ENCODE measurements around the gene C2CD2.

The C2CD2 gene

DNA sequence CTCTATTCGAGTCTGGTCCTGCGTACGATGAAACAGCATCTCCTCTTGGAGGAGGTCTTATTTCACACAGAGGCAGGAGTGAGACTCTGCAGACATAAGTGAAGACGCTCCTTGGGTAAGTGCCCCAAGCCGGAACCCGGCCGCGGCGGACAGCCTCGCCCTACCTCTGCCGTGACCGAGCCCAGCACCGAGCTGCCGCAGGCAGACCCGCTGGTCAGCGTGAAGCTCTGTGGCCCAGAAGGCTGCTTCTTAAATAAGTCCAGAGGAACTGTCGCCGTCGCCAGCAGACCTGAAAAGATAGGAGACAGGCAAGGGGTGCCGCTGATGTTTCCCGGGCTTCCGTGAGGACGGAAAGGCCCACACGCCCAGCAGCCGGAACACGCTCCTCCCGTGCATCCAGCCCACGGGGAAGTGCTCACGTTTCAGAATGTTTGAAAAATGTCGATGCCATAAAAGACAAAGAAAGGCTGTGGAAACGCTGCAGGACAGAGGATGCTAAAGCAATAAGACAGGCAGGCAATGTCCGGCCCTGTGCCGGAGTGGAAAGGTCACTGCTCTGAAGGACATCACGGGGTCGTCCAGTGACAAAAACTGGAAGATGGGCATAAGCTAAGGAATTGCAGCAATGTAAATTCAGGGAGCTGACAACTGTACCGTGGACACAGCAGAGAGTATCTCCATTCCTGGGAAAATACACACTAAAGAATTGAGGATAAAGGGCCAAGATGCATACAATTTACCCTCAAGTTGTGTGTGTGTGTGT, 46.1 kb downstream of the C2CD2 start:
- DNase-seq (ENCODE audit: low spot score) = no peak

DNA sequence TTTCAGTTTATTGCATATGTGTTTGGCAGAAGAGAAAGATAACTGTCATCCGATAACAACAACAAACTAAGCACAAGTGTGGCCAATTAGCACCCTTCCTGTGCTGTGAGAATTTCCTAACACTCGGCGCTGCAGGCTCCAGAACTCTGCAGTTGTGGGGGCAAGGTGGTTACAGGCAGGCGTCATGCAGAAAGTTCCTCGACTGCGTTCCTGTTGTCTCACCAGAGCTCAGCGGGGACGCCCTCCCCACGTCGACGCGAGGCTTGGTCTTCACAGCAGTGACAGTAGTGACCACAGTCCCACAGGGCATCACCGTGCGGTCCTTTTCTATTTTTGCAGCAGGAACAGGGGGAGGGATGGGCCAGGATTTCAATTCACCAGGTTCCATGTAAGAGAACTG, 47.0 kb downstream of the C2CD2 start:
- no peak for DNase-seq (ENCODE audit: low spot score)

DNA sequence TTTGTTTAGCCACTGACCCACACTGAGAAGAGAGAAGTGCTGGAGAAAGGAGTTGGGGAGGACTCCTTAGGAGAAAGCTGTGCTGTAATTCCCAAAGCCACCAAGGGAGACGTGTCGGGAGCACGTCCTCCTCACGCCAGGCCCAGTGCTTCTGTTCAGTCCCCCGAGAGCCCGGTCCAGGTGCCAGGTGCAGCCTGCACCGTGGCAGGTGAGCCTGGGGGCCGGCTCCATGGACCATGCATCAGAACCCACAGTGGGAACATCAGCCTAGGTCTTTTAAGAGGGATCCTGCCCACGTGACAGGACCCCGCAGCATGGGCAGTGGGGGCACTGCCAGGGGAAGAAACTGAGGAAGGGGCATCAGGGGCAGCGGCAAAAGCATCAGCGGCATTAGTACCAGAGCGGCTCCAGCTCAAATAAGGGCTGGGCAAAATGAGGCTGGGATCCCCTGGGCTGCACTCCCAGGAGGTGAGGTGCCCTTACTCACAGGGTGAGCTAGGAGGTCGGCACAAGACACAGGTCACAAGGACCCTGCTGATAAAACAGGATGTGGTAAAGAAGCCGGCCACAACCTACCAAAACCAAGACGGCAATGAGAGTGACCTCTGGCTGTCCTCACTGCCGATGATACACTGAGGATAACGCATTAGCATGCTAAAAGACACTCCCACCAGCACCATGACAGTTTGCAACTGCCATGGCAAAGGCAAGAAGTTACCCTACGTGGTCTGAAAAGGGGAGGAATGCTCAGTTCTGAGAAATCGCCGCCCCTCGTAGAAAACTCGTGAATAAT, 50.1 kb downstream of the C2CD2 start:
- DNase-seq (ENCODE audit: low spot score) = no peak

DNA sequence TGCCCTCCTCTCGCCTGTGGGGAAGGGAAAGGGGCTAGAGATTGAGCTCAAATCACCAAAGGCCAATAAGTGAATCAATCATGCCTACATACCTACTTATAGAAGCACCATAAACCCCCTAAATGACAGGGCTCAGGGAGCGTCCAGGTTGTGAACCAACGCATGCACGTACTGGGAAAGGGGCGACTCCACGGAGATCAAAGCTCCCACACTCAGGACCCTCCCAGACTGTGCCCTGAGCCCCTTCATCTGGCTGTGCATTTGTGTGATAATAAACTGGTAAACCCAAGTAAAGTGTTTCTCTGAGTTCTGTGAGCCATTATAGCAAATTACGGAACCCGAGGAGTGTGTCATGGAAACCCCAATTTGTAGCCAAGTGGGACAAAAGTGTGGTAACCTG, 50.9 kb downstream of the C2CD2 start:
- no peak for DNase-seq (ENCODE audit: low spot score)

DNA sequence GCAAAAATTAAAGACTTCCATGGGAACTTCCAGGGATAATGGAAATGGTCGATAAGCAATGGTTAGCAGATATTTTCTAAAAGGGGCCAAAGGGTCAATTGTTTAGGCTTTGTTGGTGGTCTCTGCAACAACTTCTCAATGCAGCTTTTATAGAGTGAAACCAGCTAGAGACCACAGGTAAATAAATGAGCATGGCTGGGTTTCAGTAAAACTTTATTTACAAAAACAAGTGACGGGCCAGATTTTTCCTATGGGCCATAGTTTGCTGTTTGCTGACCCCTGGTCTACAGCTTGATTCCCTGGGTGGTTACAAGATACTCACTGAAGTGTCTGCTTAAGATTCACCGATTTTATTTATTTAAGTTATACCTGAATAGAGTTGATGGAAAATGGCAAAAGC, 52.0 kb downstream of the C2CD2 start:
- DNase-seq (ENCODE audit: low spot score) = no peak

DNA sequence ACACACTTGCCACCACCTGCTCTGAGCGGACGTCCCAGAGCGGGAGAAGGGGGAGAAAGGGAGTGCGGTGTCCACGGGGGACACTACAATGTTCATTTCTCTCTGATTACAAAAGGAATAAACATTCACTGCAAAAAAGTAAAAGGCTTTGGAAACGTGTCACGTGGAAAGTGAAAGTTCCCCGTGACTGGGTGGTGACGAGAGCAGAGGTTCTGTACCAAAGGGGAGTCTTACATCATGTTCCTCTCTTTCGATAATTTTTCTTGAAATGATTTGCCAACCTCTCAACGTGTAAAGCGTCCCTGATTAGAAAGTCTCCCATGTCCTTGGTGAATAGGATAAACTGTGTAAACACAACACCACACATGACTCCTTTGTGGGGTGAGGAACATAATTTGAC, 52.7 kb downstream of the C2CD2 start:
- no peak for DNase-seq (ENCODE audit: low spot score)

DNA sequence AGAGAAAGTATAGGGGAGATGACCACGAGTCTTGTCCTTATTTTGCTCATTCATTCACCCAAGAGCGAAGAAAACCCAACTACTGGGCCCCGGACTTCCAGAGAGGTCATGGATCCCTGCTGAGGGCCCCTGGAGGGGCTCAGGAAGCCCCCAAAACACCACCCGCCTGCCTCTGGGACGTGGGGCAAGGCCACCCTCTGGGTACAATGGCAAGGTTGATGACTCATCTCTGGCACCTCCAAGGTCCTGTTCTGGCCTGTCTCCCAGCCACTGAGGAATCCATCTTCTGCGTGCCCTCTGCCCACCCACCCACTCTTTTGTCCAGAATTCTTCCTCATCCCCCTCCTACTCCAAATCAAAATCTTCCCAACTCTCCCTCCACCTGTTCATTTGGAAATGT, 53.4 kb downstream of the C2CD2 start:
- DNase-seq (ENCODE audit: low spot score) = no peak

DNA sequence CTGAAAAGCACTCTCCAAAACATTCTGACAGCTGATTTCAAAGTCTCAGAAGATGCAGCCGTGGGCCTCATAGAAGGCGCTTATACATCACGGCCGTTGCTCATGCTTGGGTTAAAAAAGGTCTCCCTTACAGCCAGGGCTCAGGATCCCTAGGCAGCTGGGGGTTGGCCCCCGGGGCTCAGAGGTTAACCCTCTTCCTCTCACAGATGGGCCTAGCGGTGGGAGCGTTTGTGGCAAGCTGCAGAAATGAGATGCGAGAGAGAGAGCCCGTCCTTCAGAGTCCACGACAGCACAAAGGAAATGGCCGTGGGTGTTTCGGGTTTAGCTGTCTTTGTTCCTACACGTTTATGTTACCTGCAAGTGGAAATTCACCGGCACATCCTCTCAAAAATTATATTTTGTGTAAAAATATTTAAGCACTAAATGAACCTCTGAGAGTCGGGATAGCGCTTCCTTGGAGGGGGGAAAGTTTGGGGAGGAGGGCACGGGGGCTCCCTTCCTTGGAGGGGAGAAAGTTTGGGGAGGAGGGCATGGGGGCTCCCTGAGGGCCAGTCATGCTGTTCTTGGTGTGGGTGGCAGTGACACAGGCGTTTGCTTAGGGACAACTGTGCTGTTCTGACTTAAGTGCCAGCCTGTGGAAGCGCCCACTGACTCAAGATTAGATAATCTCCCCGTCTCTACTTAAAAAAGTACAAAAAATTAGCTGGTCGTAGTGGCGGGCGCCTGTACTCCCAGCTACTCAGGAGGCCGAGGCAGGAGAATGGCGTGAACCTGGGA, 54.2 kb downstream of the C2CD2 start:
- no peak for DNase-seq (ENCODE audit: low spot score)

DNA sequence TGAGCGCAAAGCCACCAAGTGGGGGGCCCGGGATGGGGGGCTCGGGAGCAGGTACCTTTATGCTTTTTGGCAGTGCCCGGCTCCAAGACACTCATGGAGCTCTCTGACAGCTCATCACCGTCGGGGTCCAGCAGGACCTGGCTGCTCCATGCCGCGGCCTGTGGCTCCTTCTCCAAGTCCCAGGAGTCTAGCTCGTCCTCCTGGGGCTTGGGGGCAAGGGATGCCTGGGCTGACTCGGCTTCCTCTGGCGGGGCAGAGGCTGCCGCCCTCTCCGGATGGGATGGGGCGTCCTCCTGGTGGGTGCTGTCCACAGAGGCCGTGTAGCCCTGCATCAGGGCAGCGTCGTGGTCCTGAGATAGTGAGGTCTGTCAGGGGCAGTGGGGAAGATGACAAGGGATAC, 54.8 kb downstream of the C2CD2 start:
- DNase-seq (ENCODE audit: low spot score) = no peak

DNA sequence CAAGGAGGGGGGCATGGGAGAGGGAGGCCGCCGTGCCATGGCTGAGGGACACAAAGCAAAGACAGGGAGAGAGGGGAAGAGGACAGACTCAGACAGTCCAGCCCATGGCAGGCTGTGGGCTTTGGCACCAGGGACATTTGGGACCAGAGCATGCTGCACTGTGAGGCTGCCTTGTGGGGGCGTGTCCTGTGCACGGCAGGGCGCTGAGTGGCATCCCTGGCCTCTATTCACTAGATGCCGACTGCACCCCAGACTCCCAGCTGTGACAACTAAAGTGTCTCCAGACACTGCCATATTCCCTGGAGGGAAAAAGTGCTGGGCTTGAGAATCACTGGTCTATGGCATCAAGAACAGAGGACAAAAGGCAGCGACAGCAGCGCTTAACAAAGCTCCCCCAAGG, 56.1 kb downstream of the C2CD2 start:
- DNase-seq (ENCODE audit: low spot score) = no peak

DNA sequence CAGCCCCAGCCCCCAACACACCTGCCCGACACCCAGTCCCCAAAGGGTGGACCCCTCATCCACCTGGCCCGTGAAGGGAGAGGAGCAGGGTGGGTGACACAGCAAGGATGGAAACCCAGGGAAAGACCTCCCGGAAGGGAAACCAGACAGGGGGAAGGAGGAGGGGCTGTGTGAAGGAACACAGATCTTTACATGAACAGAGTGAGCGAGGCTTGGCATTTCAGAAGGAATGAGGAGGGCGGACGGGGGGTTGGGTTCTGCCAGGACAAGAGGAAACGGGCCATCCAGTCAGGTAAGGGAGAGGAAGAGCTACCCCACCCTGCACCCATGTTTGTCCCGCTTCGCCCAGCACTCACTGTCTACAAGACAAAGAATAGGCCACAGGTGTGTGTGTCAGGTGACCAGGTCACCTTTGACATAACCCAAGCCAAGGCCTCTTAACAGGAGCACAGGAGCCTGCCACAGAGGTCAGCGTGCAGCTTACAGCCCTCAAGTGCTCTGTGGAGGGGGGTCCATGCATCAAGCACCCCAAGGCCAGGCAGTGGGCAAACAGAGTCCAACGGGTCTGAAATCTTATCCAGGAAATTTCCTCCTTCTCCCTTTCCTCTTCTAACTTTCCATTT, 56.7 kb downstream of the C2CD2 start:
- DNase-seq (ENCODE audit: low spot score) = no peak

DNA sequence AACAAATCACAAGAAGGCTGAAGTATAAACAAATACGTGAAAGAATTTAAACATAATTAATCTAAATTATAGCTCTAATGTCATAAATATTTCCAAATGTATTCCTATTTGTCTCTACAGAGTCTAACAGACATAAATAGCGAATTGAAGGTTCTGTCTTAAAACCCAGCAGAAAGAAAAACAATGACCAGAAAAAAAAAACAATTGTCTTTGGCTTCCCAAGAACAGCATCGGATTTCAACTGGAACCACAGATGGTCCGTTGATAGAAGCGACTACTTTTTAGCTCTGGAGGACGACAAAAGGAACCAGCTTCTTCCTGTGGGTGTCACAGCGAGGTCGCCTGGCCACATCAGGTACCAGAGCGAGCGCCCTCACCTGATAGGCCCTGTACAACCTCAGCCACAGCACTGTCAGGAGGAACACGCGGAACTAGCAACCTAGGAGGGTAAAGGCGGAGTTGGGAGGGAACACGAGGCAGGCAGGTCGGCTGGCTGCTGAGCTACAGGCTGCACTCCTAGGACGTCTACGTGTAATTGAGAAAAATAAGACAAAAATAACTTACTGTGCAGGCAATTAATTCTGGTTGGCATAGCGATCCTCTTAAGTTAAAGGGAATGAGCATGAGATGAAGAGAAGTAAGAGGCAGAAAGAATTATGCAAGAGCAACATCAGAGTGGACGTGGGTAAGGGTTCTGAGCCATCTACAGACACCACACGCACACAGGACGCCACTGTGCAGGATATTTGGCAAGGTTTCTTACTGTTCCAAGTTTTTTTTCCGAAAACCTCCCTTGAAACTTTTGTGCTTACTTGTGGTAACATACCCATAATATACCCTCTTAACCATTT, 58.0 kb downstream of the C2CD2 start:
- no peak for DNase-seq (ENCODE audit: low spot score)

DNA sequence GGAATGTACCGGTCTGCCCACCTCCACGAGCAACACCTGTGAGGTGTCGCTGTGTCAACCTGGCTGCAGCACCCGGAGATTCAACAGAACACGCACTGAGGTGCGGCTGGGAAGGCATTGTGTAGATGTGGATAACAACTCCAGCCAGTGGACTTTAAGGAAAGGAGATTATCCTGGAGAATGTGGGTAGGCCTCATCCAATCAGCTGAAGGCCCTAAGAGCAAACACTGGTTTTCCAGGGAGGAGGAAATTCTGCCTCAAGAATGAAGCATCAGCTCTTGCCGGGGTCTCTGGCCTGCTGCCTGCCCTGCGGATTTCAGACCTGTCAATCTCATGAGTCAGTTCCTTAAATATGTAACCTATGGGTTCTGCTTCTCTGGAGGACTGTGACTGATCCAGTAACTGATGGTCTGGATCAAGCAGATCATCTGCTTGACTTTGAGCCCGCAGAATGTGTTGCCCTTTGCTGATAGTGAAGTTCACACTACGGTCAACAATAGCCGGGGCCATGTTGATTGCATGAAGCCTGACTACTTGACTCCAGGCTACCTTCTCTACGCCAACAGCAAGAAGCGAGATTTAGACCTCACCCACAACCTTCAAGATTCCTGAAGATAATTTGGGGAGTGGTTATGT, 58.8 kb downstream of the C2CD2 start:
- DNase-seq (ENCODE audit: low spot score) = no peak

DNA sequence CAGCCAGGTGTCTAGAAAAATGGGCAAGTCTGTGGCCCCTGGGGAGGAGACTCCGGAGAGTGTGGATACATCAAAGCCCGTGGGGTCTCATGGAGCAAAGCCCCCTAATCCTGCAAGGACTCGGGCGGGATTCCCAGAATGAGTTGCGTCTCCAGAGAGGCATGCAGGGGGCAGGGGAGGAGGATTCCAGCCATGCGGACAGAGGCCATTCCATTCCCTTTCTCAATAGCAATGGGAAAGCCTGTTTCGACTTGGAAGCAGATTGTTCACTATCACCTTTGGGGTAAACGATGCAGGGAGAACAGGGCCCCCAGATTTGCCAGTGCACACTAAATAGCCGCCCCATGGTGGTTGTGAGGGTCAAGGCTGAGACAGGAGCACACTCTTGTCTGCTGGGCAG, 59.3 kb downstream of the C2CD2 start:
- no peak for DNase-seq (ENCODE audit: low spot score)

DNA sequence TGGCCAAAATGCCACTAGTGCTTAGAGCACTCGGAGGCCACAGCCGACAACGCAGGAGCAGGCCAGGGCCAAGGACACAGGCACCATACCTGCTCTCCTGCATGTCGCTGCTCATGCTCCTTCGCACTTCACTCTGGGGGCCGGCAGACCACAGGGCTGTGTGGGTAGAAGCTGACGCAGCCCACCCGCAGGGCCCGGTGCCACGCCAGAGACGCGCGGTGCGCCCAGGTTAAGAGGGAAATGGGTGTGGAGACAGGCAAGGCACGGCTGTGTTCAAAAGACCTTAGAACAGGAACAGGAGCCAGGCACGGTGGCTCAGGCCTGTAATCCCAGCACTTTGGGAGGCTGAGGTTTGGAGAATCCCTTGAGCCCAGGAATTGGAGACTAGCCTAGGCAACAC, 61.1 kb downstream of the C2CD2 start:
- DNase-seq (ENCODE audit: low spot score) = no peak

DNA sequence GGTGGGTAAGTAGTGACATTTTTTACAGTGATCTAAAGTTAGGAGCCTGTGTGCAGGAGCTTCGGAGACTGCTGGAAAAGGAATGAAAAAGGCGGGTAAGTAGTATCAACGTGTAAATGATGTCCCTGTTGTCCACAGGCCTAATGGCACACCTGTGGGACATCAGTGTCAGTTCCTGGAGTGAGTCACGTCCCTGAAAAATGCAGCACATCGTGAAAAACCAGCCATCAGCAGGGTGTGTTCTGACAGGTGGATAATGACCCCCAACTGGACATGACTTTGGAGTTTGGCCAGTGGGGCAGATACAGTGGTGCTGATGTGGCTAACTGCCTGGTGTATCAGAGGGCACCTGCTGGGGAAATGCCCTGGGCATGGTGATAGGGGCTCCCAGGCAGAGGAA, 62.7 kb downstream of the C2CD2 start:
- DNase-seq (ENCODE audit: low spot score) = no peak

DNA sequence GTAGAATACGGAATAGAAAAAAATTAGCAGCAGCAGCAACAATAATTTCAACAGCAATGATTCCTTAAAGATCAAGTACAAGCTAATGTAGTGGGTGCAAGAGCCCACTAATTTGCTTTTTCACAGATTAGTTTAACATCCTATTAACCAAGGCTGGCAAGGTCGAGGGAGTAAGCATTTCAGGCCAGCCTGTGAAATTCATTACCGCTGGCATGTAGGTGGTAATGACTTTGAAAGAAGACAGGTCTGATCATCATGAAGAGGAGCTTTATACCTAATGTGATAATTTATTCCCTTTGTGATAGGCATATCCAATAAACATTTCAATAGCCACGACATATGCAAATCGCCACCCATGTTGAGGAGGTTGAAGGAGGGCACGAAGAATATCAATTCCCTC, 63.5 kb downstream of the C2CD2 start:
- no peak for DNase-seq (ENCODE audit: low spot score)

DNA sequence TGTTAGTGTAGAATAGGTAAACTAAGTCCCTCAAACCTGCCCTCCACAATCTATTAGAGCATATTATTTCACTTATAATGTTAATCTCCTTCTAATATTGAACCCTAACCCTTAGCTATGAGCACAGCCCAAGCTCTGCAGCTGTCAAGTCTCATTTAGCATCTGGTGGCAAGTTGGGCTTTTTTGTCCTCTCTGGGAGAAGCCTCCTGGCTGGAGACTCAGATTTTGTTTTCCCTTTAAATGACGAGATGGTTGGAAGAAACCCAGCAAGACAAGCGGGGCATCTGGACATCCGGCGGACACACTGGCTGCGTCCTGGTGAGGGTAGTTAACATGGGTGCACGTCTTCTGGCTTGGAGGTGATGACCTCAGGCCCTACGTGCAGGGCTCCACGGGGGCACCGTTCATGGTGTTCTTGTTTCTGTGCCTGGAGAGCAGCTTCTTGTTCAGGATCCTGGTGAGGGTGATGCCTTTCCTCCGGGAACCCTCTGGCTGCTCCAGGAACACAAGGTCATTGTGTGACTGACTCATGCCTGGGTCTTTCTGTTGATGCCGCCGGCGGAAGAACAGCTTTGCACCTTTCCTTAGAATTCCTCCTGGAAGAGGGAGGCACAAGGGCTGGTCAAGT, 65.0 kb downstream of the C2CD2 start:
- no peak for DNase-seq (ENCODE audit: low spot score)

DNA sequence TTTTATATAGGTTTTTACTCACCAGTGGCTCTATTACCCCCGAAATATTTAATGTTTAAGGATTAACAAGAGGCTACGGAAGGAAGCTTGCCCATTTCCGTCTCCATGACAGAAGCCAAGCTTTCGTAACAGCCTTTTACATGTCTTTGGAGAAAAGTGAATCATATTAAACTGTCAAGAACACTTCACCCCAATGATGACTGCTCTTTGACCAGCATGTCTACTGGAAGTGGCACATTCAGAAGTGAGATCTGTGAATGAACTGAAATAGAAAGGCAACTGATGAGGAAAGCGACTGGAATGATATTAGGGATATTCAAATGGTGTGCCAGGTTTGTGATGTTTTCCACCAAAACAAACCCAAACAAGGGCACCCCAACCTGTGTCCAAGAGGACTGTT, 66.2 kb downstream of the C2CD2 start:
- DNase-seq (ENCODE audit: low spot score) = no peak

DNA sequence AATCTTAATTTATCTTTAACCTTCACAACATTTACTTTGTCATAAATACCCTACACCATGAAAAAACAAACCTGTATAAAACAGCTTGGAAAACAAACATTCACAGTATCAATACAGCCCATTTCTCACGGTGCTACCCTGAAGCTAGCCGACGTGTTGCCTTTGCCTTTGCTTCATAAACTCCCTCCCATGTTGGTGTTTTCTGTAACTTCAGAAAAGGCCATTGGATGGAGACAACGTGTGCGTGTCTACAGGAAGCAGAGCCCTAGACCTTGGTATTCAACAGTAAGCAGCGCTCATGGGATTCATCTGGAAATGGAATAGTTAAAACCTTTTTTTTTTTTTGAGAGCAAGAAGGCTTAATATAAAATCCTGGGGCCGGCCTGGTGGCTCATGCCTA, 67.5 kb downstream of the C2CD2 start:
- no peak for DNase-seq (ENCODE audit: low spot score)

Data from ecto neural progenitor cell (in vitro differentiated cells).